ENCODE data around the gene RARRES1. TPM values are rescaled to one million over a fixed set of nuclear protein-coding genes. Genes with fewer than 3 reads are reported as not detected.
A peak's percentile ranks its signal among the peaks of the same experiment; 100 is the strongest.

The RARRES1 gene
- total RNA-seq, 1 experiment from 2014 or later, result 1.3 TPM

GRCh38 chr3:158722108-158722507, 10.1 kb downstream of the RARRES1 start:
- Histone ChIP-seq H3K9me3 (ENCODE audit: control insufficient read depth, insufficient read depth, low read depth, low read length) (no peaks in the 10 kb centered on the region), H3K4me1 (ENCODE audit: control insufficient read depth, insufficient read depth, low read length) (peaks cover 76% of the 10 kb centered on the region), H3K27ac (ENCODE audit: low read length) (peak overlapping the region; percentile 94), H3K4me3 (ENCODE audit: low read depth in 2 of 2, low read length in 2 of 2) (no peak overlapping the region), H3K27me3 (ENCODE audit: control insufficient read depth, insufficient read depth, low read length) (no peaks in the 10 kb centered on the region), H3K36me3 (ENCODE audit: control insufficient read depth, insufficient read depth, low read length) (no peaks in the 10 kb centered on the region)
- no peak for ATAC-seq
- no TSS peak for BruUV-seq (replicated peaks)
- in situ Hi-C loops (cut with HindIII; ENCODE audit: low pct_unique_long_range_greater_than_20kb, low sequenced_read_pairs) (no loop called here), intact Hi-C loops (cut with micrococcal nuclease; ENCODE audit: unreplicated experiment) (no loop called here)
- TF ChIP-seq TCF7L2 (IDR thresholded peaks at IDR 0.05; ENCODE audit: low read depth, low read length) (no peak), SIN3A (IDR thresholded peaks at IDR 0.05; ENCODE audit: borderline replicate concordance, insufficient read depth, low read depth, low read length) (no peak), CTCF (IDR thresholded peaks at IDR 0.05) (no peak), REST (IDR thresholded peaks at IDR 0.05; ENCODE audit: insufficient read depth in 1 of 2, low read depth in 2 of 2, low read length in 1 of 2) (no peak), POLR2AphosphoS5 (IDR thresholded peaks at IDR 0.05; ENCODE audit: low read depth, low read length) (no peak)
- CTCF ChIA-PET, result interaction anchor here (0.6 to 0.8 kb wide), 3 partner anchors 12 to 64 kb away, joined by 5 to 8 read pairs (median 7); no protein-coding TSS in a partner anchor
- DNase-seq (ENCODE audit: low read depth, low spot score), result no peak
- POLR2A ChIA-PET, result no interaction called here

- Histone ChIP-seq H3K9me3 (ENCODE audit: control insufficient read depth, insufficient read depth, low read depth, low read length) (no peaks in the 10 kb centered on the region), H3K27ac (ENCODE audit: low read length) (peak overlapping the region; percentile 94), H3K27me3 (ENCODE audit: control insufficient read depth, insufficient read depth, low read length) (no peaks in the 10 kb centered on the region), H3K36me3 (ENCODE audit: control insufficient read depth, insufficient read depth, low read length) (no peaks in the 10 kb centered on the region), H3K4me3 (ENCODE audit: low read depth in 2 of 2, low read length in 2 of 2) (no peak overlapping the region), H3K4me1 (ENCODE audit: control insufficient read depth, insufficient read depth, low read length) (peaks cover 55% of the 10 kb centered on the region)
- POLR2A ChIA-PET, result interaction anchor here (0.7 to 1.2 kb wide), 4 partner anchors 58 to 671 kb away, joined by 3 to 5 read pairs (median 3); partner anchors contain the start of gene MLF1
- ATAC-seq (peak; percentile 66), DNase-seq (ENCODE audit: low read depth, low spot score) (no peak)
- TF ChIP-seq SIN3A (IDR thresholded peaks at IDR 0.05; ENCODE audit: borderline replicate concordance, insufficient read depth, low read depth, low read length) (no peak), POLR2AphosphoS5 (IDR thresholded peaks at IDR 0.05; ENCODE audit: low read depth, low read length) (peak; percentile 65; the same call in 1 of the 2 replicates), TCF7L2 (IDR thresholded peaks at IDR 0.05; ENCODE audit: low read depth, low read length) (peak; percentile 66)
- CTCF ChIA-PET, result interaction anchor here (0.7 to 1.2 kb wide), 2 partner anchors 9 to 60 kb away, joined by 4 to 7 read pairs; no protein-coding TSS in a partner anchor
- in situ Hi-C loops (cut with HindIII; ENCODE audit: low pct_unique_long_range_greater_than_20kb, low sequenced_read_pairs), result no loop called here
- BruUV-seq (replicated peaks), result no TSS peak
- intact Hi-C loops (cut with micrococcal nuclease; ENCODE audit: unreplicated experiment), result no loop called here
Observed at GRCh38 chr3:158718490-158719170, 13.6 kb downstream of the RARRES1 start.

- ChIA-PET CTCF (interaction anchor here (0.6 kb wide), 1 partner anchor 20 kb away, joined by 4 read pairs; no protein-coding TSS in a partner anchor), POLR2A (no interaction called here)
- Histone ChIP-seq H3K36me3 (ENCODE audit: control insufficient read depth, insufficient read depth, low read length) (no peaks in the 10 kb centered on the region), H3K27ac (ENCODE audit: low read length) (peak overlapping the region; percentile 94), H3K27me3 (ENCODE audit: control insufficient read depth, insufficient read depth, low read length) (no peaks in the 10 kb centered on the region), H3K9me3 (ENCODE audit: control insufficient read depth, insufficient read depth, low read depth, low read length) (no peaks in the 10 kb centered on the region), H3K4me1 (ENCODE audit: control insufficient read depth, insufficient read depth, low read length) (peaks cover 55% of the 10 kb centered on the region), H3K4me3 (ENCODE audit: low read depth in 2 of 2, low read length in 2 of 2) (no peak overlapping the region)
- DNase-seq (ENCODE audit: low read depth, low spot score) (no peak), ATAC-seq (peak; percentile 33; the same call in 1 of the 2 replicates)
- TF ChIP-seq REST (IDR thresholded peaks at IDR 0.05; ENCODE audit: insufficient read depth in 1 of 2, low read depth in 2 of 2, low read length in 1 of 2) (no peak), TCF7L2 (IDR thresholded peaks at IDR 0.05; ENCODE audit: low read depth, low read length) (no peak), POLR2AphosphoS5 (IDR thresholded peaks at IDR 0.05; ENCODE audit: low read depth, low read length) (no peak), CTCF (IDR thresholded peaks at IDR 0.05) (no peak), SIN3A (IDR thresholded peaks at IDR 0.05; ENCODE audit: borderline replicate concordance, insufficient read depth, low read depth, low read length) (no peak)
- intact Hi-C loops (cut with micrococcal nuclease; ENCODE audit: unreplicated experiment) (no loop called here), in situ Hi-C loops (cut with HindIII; ENCODE audit: low pct_unique_long_range_greater_than_20kb, low sequenced_read_pairs) (no loop called here)
- BruUV-seq (replicated peaks), result no TSS peak
Observed at GRCh38 chr3:158717576-158717975, 14.7 kb downstream of the RARRES1 start.
